Hematopoietic multipotent progenitor cell treated with erythropoietin and hydrocortisone succinate and interleukin-3 and kit ligand, for 4 days (in vitro differentiated cells): Measurements from ENCODE around the gene OXSR1.
"Not testable (repeated sequence)": the region's sequence is repeated elsewhere in the genome, so short reads cannot be mapped to it uniquely, and the experiment has no call there.

Experiments used
- DNase-seq: peaks from one replicate; pipeline ENCODE4 v3.0.0-alpha.2; 2015

Gene OXSR1

DNA sequence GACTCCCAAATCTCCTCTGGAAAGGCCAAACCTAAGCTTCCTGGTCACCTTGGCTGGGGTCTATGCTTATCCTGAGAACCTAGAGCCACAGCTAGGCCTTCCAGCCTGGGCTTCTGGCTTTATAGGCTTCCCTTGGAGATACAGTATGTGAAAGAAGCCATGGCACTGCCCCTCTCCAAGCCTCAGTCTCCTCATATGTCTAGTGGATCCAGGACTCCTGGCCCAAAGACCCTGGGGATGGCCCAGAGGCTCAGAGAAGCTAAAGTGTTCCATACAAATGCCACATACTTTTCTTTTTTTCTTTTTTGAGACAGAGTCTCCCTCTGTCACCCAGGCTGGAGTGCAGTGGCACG, 37.1 kb upstream of the OXSR1 start:
- no peak for DNase-seq

GRCh38 chr3:38129058-38129457, 36.3 kb upstream of the OXSR1 start:
- no peak for DNase-seq

DNA sequence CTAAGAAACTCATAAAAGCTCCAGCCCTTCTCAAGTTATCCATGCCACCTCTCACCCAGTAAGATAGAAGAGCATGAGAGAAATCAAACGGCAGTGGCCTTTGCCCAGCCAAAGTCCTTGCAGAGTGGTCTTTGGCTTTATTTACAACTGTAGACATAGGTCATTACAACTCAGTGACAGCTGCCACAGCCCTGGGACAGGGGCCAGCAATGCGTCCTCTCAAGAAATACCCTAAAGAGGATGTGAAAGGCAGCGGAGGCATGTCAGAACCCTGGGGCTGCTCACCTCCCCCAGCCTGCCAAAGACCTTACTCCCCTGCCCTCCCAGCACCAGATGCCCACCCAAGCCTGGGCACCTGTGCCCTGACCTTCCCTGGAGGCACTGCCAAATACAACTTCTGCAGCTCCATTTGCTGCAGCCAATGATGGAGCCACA, 34.7 kb upstream of the OXSR1 start:
- DNase-seq = no peak

DNA sequence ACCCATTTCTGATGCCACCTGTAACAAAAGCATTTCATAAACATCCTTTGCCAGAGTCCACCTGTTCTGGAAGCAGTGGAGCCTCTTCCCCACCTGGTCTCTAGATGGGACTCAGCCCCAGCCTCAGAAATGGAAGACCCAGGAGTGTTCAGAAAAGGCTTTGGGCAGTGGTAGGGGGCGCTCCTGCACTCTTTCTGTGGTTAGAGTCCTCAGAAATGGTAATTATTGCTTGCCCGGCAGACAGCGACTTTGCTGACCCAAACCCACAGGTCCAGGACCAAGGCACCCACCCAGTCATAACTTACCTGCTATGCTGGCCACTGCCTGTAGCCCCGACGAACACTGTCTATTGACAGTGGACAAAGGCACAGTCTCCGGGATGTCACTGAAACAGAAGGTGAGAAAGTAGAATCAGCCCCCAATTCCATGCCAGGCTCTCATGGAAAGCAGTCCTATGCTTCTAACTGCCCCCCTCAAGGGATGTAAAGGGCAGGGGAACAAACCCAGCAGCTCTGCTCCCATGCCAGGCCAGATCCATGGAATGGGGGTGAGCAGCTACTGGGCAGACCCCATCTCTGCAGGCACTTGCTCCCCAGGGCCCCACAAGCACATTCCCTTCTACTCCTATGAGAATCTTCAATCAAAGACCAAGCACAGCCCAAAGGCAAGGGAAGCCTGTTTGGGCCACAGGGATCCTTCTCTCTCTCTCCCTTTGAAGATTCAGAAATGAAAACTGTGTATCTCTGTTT, 33.5 kb upstream of the OXSR1 start:
- peak; percentile 65 for DNase-seq

DNA sequence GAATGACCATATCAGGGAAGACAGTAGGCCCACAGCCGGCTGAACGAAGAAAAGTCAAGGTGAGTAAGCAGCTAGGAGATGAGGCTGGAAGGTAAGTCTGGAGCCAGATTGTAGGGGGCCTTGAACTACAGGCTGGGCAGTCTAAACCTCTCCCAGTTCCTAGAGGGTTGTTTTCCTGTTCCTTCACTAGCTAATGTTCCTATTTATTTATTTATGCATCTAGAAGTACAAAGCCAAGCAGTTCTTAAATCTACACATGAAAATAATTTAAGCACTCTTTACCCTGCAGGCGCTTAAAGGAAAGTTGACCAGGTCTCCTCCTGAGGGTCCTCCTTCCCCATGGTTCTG, 32.2 kb upstream of the OXSR1 start:
- DNase-seq = no peak

- no peak for DNase-seq
Measured at GRCh38 chr3:38133557-38134405, 31.6 kb upstream of the OXSR1 start.

GRCh38 chr3:38134517-38135143, 30.7 kb upstream of the OXSR1 start:
- not testable (repeated sequence) for DNase-seq

- peak; percentile 71 for DNase-seq
Measured at GRCh38 chr3:38135621-38136277, 29.6 kb upstream of the OXSR1 start.

- DNase-seq = peak; percentile 51
Measured at GRCh38 chr3:38136393-38136776, 29.0 kb upstream of the OXSR1 start.

DNA sequence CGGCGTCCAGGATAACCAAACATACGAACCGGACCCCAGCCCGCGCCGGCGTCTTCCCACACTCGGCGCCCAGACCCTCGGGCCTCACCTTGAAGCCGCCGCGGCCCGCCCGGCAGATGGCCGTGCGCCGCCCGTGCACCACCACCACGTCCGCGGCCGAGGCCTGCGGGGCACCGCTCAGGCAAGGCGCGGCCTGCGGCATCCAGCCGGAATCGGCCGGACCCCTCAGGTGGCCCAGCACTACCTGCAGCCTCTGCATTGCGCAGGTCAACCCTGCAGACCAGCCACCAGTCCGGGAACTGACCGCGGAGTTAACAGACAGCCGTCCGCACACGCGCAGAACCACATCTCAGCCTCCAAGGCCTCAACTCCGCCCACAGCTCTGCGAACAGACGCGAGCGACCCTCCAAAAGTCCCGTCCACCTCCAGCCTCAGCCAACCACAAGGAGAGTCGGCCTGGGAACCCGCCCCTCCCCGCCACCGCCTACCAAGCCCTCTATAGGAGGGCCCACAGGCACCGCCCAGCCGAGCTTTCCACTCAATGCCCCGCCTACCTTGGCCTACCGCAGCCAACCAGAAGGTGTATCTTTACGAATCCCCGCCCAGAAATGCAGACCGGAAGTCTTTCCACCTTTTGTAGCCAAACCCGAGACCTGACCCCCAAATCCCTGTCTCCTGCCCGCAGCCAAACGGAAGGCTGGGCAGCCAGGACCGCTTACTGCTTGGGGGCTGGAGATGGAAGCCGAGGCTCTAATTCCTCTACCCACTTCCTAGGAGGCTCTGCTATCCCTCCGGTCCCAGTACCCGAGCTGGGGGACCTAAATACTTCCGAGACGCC, 28.3 kb upstream of the OXSR1 start, which contains the start of gene ACAA1:
Gene ACAA1, minus strand, starts transcription at position 351 of the 838 bp plus-strand sequence. Its CDS starts 92 bp downstream, at position 259.
- peak; percentile 100 for DNase-seq

GRCh38 chr3:38137615-38138348, 27.6 kb upstream of the OXSR1 start:
- DNase-seq = peak; percentile 37

- DNase-seq = peak; percentile 95
Measured at GRCh38 chr3:38138349-38139190, 26.8 kb upstream of the OXSR1 start, which contains the start of gene MYD88. MYD88 (plus strand) TSS chr3:38138661; CDS start chr3:38138701, 40 bp downstream.

- DNase-seq = no peak
Measured at GRCh38 chr3:38139191-38139590, 26.1 kb upstream of the OXSR1 start.

- DNase-seq = no peak
Measured at GRCh38 chr3:38139652-38140051, 25.7 kb upstream of the OXSR1 start.

GRCh38 chr3:38140326-38141172, 24.8 kb upstream of the OXSR1 start:
- DNase-seq = no peak

DNA sequence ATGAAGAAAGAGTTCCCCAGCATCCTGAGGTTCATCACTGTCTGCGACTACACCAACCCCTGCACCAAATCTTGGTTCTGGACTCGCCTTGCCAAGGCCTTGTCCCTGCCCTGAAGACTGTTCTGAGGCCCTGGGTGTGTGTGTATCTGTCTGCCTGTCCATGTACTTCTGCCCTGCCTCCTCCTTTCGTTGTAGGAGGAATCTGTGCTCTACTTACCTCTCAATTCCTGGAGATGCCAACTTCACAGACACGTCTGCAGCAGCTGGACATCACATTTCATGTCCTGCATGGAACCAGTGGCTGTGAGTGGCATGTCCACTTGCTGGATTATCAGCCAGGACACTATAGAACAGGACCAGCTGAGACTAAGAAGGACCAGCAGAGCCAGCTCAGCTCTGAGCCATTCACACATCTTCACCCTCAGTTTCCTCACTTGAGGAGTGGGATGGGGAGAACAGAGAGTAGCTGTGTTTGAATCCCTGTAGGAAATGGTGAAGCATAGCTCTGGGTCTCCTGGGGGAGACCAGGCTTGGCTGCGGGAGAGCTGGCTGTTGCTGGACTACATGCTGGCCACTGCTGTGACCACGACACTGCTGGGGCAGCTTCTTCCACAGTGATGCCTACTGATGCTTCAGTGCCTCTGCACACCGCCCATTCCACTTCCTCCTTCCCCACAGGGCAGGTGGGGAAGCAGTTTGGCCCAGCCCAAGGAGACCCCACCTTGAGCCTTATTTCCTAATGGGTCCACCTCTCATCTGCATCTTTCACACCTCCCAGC, 24.0 kb upstream of the OXSR1 start:
- no peak for DNase-seq

DNA sequence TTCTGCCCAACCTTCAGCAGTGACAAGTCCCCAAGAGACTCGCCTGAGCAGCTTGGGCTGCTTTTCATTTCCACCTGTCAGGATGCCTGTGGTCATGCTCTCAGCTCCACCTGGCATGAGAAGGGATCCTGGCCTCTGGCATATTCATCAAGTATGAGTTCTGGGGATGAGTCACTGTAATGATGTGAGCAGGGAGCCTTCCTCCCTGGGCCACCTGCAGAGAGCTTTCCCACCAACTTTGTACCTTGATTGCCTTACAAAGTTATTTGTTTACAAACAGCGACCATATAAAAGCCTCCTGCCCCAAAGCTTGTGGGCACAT, 23.4 kb upstream of the OXSR1 start:
- no peak for DNase-seq

- DNase-seq = no peak
Measured at GRCh38 chr3:38142959-38143358, 22.4 kb upstream of the OXSR1 start.

GRCh38 chr3:38143511-38143910, 21.8 kb upstream of the OXSR1 start:
- no peak for DNase-seq
